ENCODE results near the gene HOXA7. TPM values are rescaled to one million over a fixed set of nuclear protein-coding genes. Genes with fewer than 3 reads are reported as not detected.
A peak's percentile ranks its signal among the peaks of the same experiment; 100 is the strongest.

Gene HOXA7
- total RNA-seq, 1 donor from 2014 or later: not detected

- H3K4me1 ChIP-seq: no peaks in the 10 kb centered on the region
- H3K27ac Mint-ChIP-seq: no peak overlapping the region
- H3K9ac ChIP-seq: no peak overlapping the region
- DNase-seq (ENCODE audit: low spot score): no peak
- peaks cover 98% of the 10 kb centered on the region for H4K20me1 ChIP-seq (ENCODE audit: low read depth)
- no peak overlapping the region for H3K4me2 ChIP-seq
- no peak overlapping the region for H3K4me3 ChIP-seq
- H3K9me3 Mint-ChIP-seq: peaks cover 19% of the 10 kb centered on the region
- H3K27me3 Mint-ChIP-seq (ENCODE audit: insufficient read depth, low read depth): peaks cover 85% of the 10 kb centered on the region
- TF ChIP-seq CTCF (IDR thresholded peaks at IDR 0.05): no peak
- TF ChIP-seq EZH2phosphoT487 (IDR thresholded peaks at IDR 0.05): peak; percentile 89
- TF ChIP-seq EZH2 (IDR thresholded peaks at IDR 0.05): peak; percentile 98
- no peaks in the 10 kb centered on the region for H3K36me3 Mint-ChIP-seq
- H3K79me2 ChIP-seq (ENCODE audit: low read depth): no peaks in the 10 kb centered on the region
- H3K27me3 ChIP-seq: peaks cover 100% of the 10 kb centered on the region
- no peak overlapping the region for H3K27ac ChIP-seq
- peaks cover 7% of the 10 kb centered on the region for H3K4me1 Mint-ChIP-seq
- no peak overlapping the region for H2AFZ ChIP-seq (replicated peaks)
- no peak overlapping the region for H3K4me3 Mint-ChIP-seq
- H3F3A ChIP-seq (ENCODE audit: low read depth): no peaks in the 10 kb centered on the region
- H3K36me3 ChIP-seq: no peaks in the 10 kb centered on the region
- no peaks in the 10 kb centered on the region for H3K9me3 ChIP-seq (ENCODE audit: low read depth)
These were observed 19.4 kb upstream of the HOXA7 start for GRCh38 chr7:27175626-27176523.

DNA sequence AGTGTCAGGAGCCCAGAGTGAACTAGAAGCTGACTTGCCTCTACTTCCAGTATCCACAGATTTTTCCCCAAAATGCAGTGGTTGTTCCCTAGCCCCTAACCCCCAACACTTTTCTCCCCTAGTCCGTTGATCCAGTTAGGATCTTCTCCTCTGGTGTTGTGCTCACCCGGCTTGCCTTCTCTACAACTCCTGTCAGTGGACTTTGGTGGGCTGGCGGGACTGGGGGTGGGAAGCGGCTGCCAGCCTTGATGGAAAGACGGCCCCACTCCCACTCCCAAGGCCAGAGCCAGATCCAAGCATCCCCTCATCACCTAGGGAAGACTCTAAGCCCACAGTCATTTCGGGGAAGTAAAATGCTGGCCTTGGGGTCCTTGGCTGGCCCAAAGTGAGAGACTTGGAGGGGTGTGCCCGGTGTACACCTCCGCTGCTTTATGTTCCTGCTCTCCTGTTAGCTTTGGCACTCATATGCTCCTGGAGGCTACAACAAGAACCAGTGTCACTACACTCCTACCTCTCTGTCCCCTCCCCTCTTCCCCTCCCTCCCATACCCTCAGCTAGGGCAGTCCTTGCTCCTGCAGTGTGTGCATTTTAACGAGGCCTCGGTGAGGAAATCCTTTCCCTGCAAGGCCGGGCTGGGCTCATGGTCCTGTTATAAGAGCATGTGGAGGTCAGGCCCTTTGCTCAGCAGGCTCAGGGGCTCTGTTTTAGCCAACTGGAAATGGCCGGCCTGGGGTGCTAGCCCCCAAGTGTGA, 18.6 kb upstream of the HOXA7 start:
- Histone ChIP-seq H3K4me2 (no peak overlapping the region), H3F3A (ENCODE audit: low read depth) (no peaks in the 10 kb centered on the region), H3K79me2 (ENCODE audit: low read depth) (no peaks in the 10 kb centered on the region), H3K27me3 (peaks cover 100% of the 10 kb centered on the region), H3K9ac (no peak overlapping the region), H3K27ac (no peak overlapping the region), H3K4me1 (no peaks in the 10 kb centered on the region), H3K36me3 (no peaks in the 10 kb centered on the region), H2AFZ (replicated peaks) (no peak overlapping the region), H3K4me3 (no peak overlapping the region), H4K20me1 (ENCODE audit: low read depth) (peaks cover 98% of the 10 kb centered on the region), H3K9me3 (ENCODE audit: low read depth) (no peaks in the 10 kb centered on the region)
- no peak for TF ChIP-seq EZH2phosphoT487 (IDR thresholded peaks at IDR 0.05)
- TF ChIP-seq EZH2 (IDR thresholded peaks at IDR 0.05): no peak
- TF ChIP-seq CTCF (IDR thresholded peaks at IDR 0.05): no peak
- no peak overlapping the region for H3K27ac Mint-ChIP-seq
- H3K27me3 Mint-ChIP-seq (ENCODE audit: insufficient read depth, low read depth): peaks cover 85% of the 10 kb centered on the region
- peaks cover 22% of the 10 kb centered on the region for H3K9me3 Mint-ChIP-seq
- DNase-seq (ENCODE audit: low spot score): no peak
- no peaks in the 10 kb centered on the region for H3K36me3 Mint-ChIP-seq
- no peak overlapping the region for H3K4me3 Mint-ChIP-seq
- H3K4me1 Mint-ChIP-seq: peaks cover 7% of the 10 kb centered on the region

- no peaks in the 10 kb centered on the region for H3K4me1 ChIP-seq
- peaks cover 100% of the 10 kb centered on the region for H3K27me3 ChIP-seq
- no peak within 1 kb of the TSS for H3K4me3 ChIP-seq
- no peak for DNase-seq (ENCODE audit: low spot score)
- no peak within 1 kb of the TSS for H3K9ac ChIP-seq
- peaks cover 2% of the 10 kb centered on the region for H3K4me1 Mint-ChIP-seq
- H2AFZ ChIP-seq (replicated peaks): no peak within 1 kb of the TSS
- TF ChIP-seq EZH2phosphoT487 (IDR thresholded peaks at IDR 0.05): peak; percentile 95
- no peak for TF ChIP-seq CTCF (IDR thresholded peaks at IDR 0.05)
- TF ChIP-seq EZH2 (IDR thresholded peaks at IDR 0.05): peak; percentile 72
- H3K9me3 ChIP-seq (ENCODE audit: low read depth): no peaks in the 10 kb centered on the region
- H3K4me2 ChIP-seq: peak within 1 kb of the TSS; percentile 42
- H3K79me2 ChIP-seq (ENCODE audit: low read depth): no peaks in the 10 kb centered on the region
- no peak within 1 kb of the TSS for H3K4me3 Mint-ChIP-seq
- H3K27ac ChIP-seq: no peak within 1 kb of the TSS
- peaks cover 98% of the 10 kb centered on the region for H4K20me1 ChIP-seq (ENCODE audit: low read depth)
- no peaks in the 10 kb centered on the region for H3K36me3 ChIP-seq
- H3F3A ChIP-seq (ENCODE audit: low read depth): no peaks in the 10 kb centered on the region
- peaks cover 80% of the 10 kb centered on the region for H3K27me3 Mint-ChIP-seq (ENCODE audit: insufficient read depth, low read depth)
- no peaks in the 10 kb centered on the region for H3K36me3 Mint-ChIP-seq
- H3K27ac Mint-ChIP-seq: no peak within 1 kb of the TSS
- peaks cover 16% of the 10 kb centered on the region for H3K9me3 Mint-ChIP-seq
These were observed 17.7 kb upstream of the HOXA7 start, which contains the start of gene HOXA10 for GRCh38 chr7:27173956-27174873. Gene HOXA10, minus strand, starts transcription at chr7:27174320. Its CDS starts 14 bp downstream, at chr7:27174306.

All from neural progenitor cell (in vitro differentiated cells).